Activated T-helper 1 cell treated with anti-CD3 and anti-CD28 coated beads, Interleukin-2, amount 50 U/mL, for 16 hours (primary cell): ENCODE data around the gene SNF8.

Experiments used
- DNase-seq, 2 donors: peaks; one replicate each; pipeline ENCODE4 v3.0.0-alpha.2; 2020; ENCODE audit warnings: low read depth in 1 of 2, low spot score in 1 of 2

Gene SNF8

GRCh38 chr17:48892940-48893645, 51.5 kb downstream of the SNF8 start:
- no peak for DNase-seq

DNA sequence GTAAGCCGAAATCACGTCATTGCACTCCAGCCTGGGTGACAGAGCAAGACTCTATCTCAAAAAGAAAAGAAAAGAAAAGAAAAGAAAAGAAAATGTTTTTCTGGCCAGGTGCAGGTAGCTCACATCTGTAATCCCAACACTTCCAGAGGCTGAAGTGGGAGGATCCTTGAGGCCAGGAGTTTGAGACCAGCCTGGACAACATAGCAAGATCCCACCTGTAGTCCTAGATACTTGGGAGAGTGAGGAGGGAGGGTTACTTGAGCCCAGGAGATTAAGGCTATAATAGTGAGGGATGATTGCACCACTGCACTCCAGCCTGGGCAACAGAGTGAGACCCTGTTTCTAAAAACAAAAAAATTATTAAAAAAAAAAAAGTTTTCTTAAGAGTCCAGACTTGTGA, 54.6 kb downstream of the SNF8 start:
- DNase-seq: no peak

DNA sequence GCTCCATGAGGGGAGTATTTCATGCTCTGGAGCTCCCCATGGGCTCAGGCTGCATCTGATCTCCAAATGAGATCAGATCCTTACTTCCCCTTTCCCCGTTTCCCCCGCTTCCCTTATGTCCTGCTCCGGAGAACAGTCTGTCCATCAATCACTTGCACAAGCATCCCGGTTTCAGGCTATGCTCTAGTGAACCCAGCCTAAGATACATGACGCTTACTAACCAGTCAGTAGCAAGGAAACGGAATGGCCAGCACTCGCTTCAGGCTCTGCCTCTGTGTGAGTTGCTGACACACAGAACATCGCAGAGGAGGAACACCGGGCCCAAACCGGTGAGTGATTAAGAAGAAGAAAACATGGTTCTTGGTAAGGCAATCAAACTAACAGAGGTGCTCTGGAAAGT, 61.5 kb downstream of the SNF8 start:
- DNase-seq: no peak

DNA sequence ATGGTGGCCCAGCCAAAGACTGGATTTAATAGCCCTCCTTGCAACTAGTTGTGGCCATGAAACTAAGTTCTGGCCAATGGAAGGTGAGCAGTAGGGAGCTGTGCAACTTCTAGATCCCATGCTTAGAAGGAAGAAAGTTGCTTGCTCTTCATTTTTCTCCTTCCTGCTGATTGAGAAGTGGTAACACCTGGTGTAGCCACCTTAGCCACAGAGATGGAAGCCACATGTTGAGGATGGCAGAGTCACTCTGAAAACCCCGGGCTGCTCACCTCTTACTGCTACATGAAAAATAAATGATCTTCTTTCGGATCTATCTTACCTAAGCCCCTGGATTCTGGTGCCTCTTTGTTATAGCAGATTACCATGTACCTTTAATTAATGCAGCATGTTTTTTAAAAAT, 62.4 kb downstream of the SNF8 start:
- DNase-seq: no peak
